BJ (cell line): ENCODE measurements around the gene RASSF8. TPM values are rescaled to one million over a fixed set of nuclear protein-coding genes. Genes with fewer than 3 reads are reported as not detected.

Experiments
- CTCF ChIA-PET: fragments of 350-600 bp; formaldehyde crosslinking; extraction: SDS; loops from one replicate; lab custom pipeline; 2021; ENCODE audit warnings: antibody characterized with exemption, inconsistent platforms; lab: Yijun Ruan, JAX
- POLR2A ChIA-PET: fragments of 300-600 bp; sonication (Branson Sonifier 250); formaldehyde crosslinking; extraction: SDS; loops from one replicate; lab custom pipeline; 2021; ENCODE audit warnings: antibody characterized with exemption; lab: Charles Lee
- DNase-seq: peaks from one replicate; pipeline ENCODE4 v3.0.0-alpha.2; 2011; ENCODE audit warnings: low read depth
- H3K27me3 ChIP-seq: 2 replicates; pipeline ENCODE4 v1.6.0; 2011; ENCODE audit warnings: low read length; ENCODE audit not compliant: control insufficient read depth, insufficient read depth
- H3K36me3 ChIP-seq: 2 replicates; pipeline ENCODE4 v1.5.1; 2011; ENCODE audit warnings: low read length; ENCODE audit not compliant: control insufficient read depth, insufficient read depth
- H3K4me3 ChIP-seq: 2 replicates; pipeline ENCODE4 v1.5.1; 2011; ENCODE audit warnings: low read depth, mild to moderate bottlenecking, control low read depth, low read length
- polyA plus RNA-seq: library from polyadenylated mRNA; depleted of rRNA; stranded (reverse); fragments of >200 nt; gene quantifications from 2 replicates; pipeline ENCODE4 v1.2.3, GENCODE V29; 2011
- TF ChIP-seq, protein P1 (sequence below): IDR thresholded peaks from 2 replicates; pipeline ENCODE4 v1.5.1; 2011; ENCODE audit warnings: low read depth, mild to moderate bottlenecking, control low read depth, inconsistent platforms, low read length, moderate library complexity; ENCODE audit not compliant: insufficient read depth

The RASSF8 gene
- polyA plus RNA-seq, 1 experiment: 35.8 TPM

- TF ChIP-seq, protein P1, sequence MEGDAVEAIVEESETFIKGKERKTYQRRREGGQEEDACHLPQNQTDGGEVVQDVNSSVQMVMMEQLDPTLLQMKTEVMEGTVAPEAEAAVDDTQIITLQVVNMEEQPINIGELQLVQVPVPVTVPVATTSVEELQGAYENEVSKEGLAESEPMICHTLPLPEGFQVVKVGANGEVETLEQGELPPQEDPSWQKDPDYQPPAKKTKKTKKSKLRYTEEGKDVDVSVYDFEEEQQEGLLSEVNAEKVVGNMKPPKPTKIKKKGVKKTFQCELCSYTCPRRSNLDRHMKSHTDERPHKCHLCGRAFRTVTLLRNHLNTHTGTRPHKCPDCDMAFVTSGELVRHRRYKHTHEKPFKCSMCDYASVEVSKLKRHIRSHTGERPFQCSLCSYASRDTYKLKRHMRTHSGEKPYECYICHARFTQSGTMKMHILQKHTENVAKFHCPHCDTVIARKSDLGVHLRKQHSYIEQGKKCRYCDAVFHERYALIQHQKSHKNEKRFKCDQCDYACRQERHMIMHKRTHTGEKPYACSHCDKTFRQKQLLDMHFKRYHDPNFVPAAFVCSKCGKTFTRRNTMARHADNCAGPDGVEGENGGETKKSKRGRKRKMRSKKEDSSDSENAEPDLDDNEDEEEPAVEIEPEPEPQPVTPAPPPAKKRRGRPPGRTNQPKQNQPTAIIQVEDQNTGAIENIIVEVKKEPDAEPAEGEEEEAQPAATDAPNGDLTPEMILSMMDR: no peak
- no peak for DNase-seq
- Histone ChIP-seq H3K27me3 (no peaks in the 10 kb centered on the region), H3K4me3 (no peak overlapping the region), H3K36me3 (no peaks in the 10 kb centered on the region)
- POLR2A ChIA-PET: no interaction called here
- CTCF ChIA-PET: no interaction called here
These were observed 19.9 kb upstream of the RASSF8 start for GRCh38 chr12:25938581-25938980.

GRCh38 chr12:25939606-25940005, 18.9 kb upstream of the RASSF8 start:
- ChIA-PET POLR2A (no interaction called here), CTCF (no interaction called here)
- no peaks in the 10 kb centered on the region for H3K27me3 ChIP-seq

DNA sequence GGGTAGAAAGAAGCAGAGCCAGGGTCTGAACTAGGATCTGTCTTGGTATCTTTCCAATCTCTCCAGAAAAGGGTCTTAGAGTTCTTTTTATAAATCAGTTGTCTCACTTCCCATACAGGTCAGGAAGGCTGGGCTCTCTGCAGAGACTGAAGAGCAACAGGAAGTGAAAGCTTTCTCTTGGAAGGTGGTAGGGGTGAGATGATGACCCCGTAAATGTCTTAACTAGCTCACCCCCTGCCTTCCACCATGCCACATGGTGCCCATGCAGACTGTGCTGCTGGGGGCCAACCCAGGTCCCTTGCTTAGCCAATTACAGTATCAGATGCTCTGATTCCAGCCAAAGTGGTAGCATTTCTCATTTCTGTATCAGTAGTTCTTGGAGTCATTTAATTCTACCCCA, 17.6 kb upstream of the RASSF8 start:
- Histone ChIP-seq H3K36me3 (no peaks in the 10 kb centered on the region), H3K4me3 (no peak overlapping the region), H3K27me3 (no peaks in the 10 kb centered on the region)
- ChIA-PET CTCF (interaction anchor here (0.6 kb wide), 1 partner anchor 257 kb away, joined by 3 read pairs; no protein-coding TSS in a partner anchor), POLR2A (no interaction called here)
- TF ChIP-seq, protein P1: no peak
- DNase-seq: no peak

More at GRCh38 chr12:25939606-25940005, 18.9 kb upstream of the RASSF8 start:
- H3K36me3 ChIP-seq: no peaks in the 10 kb centered on the region
- TF ChIP-seq, protein P1: no peak
- H3K4me3 ChIP-seq: no peak overlapping the region
- no peak for DNase-seq

DNA sequence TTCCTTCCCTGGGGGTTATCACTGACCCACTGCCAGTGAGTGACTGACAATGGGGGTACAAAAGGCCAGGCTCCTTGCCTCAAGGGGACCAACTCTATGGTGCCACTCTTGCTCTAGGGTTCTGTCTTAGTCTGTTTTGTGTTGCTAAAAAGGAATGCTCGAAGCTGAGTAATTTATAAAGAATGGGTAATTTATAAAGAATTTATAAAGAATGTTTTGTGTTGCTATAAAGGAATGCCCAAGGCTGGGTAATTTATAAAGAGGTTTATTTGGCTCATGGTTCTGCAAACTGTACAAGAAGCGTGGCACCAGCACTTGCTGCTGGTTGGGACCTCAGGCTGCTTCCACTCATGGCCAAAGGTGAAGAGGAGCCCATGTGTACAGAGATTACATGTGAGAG, 15.8 kb upstream of the RASSF8 start:
- CTCF ChIA-PET: interaction anchor here (0.6 kb wide), 1 partner anchor 26 kb away, joined by 3 read pairs; no protein-coding TSS in a partner anchor
- Histone ChIP-seq H3K27me3 (no peaks in the 10 kb centered on the region), H3K36me3 (no peaks in the 10 kb centered on the region), H3K4me3 (no peak overlapping the region)
- DNase-seq: no peak
- TF ChIP-seq, protein P1: no peak
- POLR2A ChIA-PET: no interaction called here

- POLR2A ChIA-PET: no interaction called here
- DNase-seq: no peak
These were observed 14.5 kb upstream of the RASSF8 start for GRCh38 chr12:25943940-25944339.

More at GRCh38 chr12:25943940-25944339, 14.5 kb upstream of the RASSF8 start:
- no peaks in the 10 kb centered on the region for H3K27me3 ChIP-seq
- CTCF ChIA-PET: no interaction called here
- TF ChIP-seq, protein P1: no peak
- no peak overlapping the region for H3K4me3 ChIP-seq
- H3K36me3 ChIP-seq: no peaks in the 10 kb centered on the region
